Astrocyte (in vitro differentiated cells and primary cell): Measurements from ENCODE around the gene CD180. TPM values are rescaled to one million over a fixed set of nuclear protein-coding genes. Genes with fewer than 3 reads are reported as not detected.
A peak's percentile ranks its signal among the peaks of the same experiment; 100 is the strongest.

Experiments
- DNase-seq: peaks from one replicate; pipeline ENCODE4 v3.0.0-alpha.2; 2010; ENCODE audit warnings: low read depth
- FAIRE-seq: peaks from 2 replicates; lab custom pipeline; 2011; peaks lifted over from hg19 to GRCh38; lab: Jason Lieb, UNC
- H2AFZ ChIP-seq: 2 replicates; pipeline ENCODE4 v1.6.0; 2012; ENCODE audit warnings: low read depth, low read length, inconsistent platforms
- H3K27ac ChIP-seq: 2 replicates; pipeline ENCODE4 v1.5.1; 2011; ENCODE audit warnings: low read depth, low read length, inconsistent platforms
- H3K27me3 ChIP-seq: 2 replicates; pipeline ENCODE4 v1.6.0; 2011; ENCODE audit warnings: low read length, inconsistent platforms; ENCODE audit not compliant: insufficient read depth
- H3K36me3 ChIP-seq: 2 replicates; pipeline ENCODE4 v1.5.1; 2011; ENCODE audit warnings: low read length, inconsistent platforms; ENCODE audit not compliant: insufficient read depth
- H3K4me1 ChIP-seq: 2 replicates; pipeline ENCODE4 v1.5.1; 2011; ENCODE audit warnings: low read length, inconsistent platforms; ENCODE audit not compliant: insufficient read depth
- H3K4me2 ChIP-seq: 2 replicates; pipeline ENCODE4 v1.6.0; 2012; ENCODE audit warnings: low read length, inconsistent platforms
- H3K4me3 ChIP-seq: 2 replicates; pipeline ENCODE4 v1.5.1; 2011; ENCODE audit warnings: low read depth, mild to moderate bottlenecking, low read length, inconsistent platforms; ENCODE audit not compliant: insufficient read depth
- H3K79me2 ChIP-seq: 2 replicates; pipeline ENCODE4 v1.6.0; 2012; ENCODE audit warnings: mild to moderate bottlenecking, low read length, inconsistent platforms; ENCODE audit not compliant: insufficient read depth
- H3K9ac ChIP-seq: 2 replicates; pipeline ENCODE4 v1.6.0; 2012; ENCODE audit warnings: mild to moderate bottlenecking, low read length, inconsistent platforms
- H3K9me3 ChIP-seq: 2 replicates; pipeline ENCODE4 v1.5.1; 2012; ENCODE audit warnings: low read depth, mild to moderate bottlenecking, low read length, inconsistent platforms; ENCODE audit not compliant: insufficient read depth
- H4K20me1 ChIP-seq: 2 replicates; pipeline ENCODE4 v1.6.0; 2012; ENCODE audit warnings: low read length, inconsistent platforms; ENCODE audit not compliant: insufficient read depth
- H3K27ac Mint-ChIP-seq: one replicate; pipeline ENCODE4 v1.8.0; 2021; ENCODE audit warnings: mild to moderate bottlenecking, mixed read lengths; ENCODE audit not compliant: unreplicated experiment
- H3K27me3 Mint-ChIP-seq: one replicate; pipeline ENCODE4 v1.8.0; 2021; ENCODE audit warnings: low read depth, mixed read lengths; ENCODE audit not compliant: unreplicated experiment
- H3K36me3 Mint-ChIP-seq: one replicate; pipeline ENCODE4 v1.8.0; 2021; ENCODE audit warnings: low read depth, mixed read lengths; ENCODE audit not compliant: unreplicated experiment
- H3K4me1 Mint-ChIP-seq: one replicate; pipeline ENCODE4 v1.8.0; 2021; ENCODE audit warnings: low read depth, mixed read lengths; ENCODE audit not compliant: unreplicated experiment
- H3K4me3 Mint-ChIP-seq: one replicate; pipeline ENCODE4 v1.8.0; 2021; ENCODE audit warnings: mild to moderate bottlenecking, moderate library complexity, mixed read lengths; ENCODE audit not compliant: unreplicated experiment
- H3K9me3 Mint-ChIP-seq: one replicate; pipeline ENCODE4 v1.8.0; 2021; ENCODE audit warnings: mild to moderate bottlenecking, mixed read lengths; ENCODE audit not compliant: unreplicated experiment
- EZH2 ChIP-seq: IDR thresholded peaks from 2 replicates; pipeline ENCODE4 v1.6.1; 2012; ENCODE audit warnings: mild to moderate bottlenecking, low read length, inconsistent platforms; ENCODE audit not compliant: insufficient read depth
- total RNA-seq: library from RNA; stranded (reverse); gene quantifications from 2 replicates; pipeline ENCODE4 v1.2.1, GENCODE V29; 2021
- TF ChIP-seq, protein P1 (sequence below): IDR thresholded peaks from 2 replicates; pipeline ENCODE4 v1.5.1; 2011; ENCODE audit warnings: low read depth, mild to moderate bottlenecking, inconsistent platforms, low read length, moderate library complexity; ENCODE audit not compliant: insufficient read depth

CD180 gene
- total RNA-seq, 1 donor from 2014 or later: not detected

DNA sequence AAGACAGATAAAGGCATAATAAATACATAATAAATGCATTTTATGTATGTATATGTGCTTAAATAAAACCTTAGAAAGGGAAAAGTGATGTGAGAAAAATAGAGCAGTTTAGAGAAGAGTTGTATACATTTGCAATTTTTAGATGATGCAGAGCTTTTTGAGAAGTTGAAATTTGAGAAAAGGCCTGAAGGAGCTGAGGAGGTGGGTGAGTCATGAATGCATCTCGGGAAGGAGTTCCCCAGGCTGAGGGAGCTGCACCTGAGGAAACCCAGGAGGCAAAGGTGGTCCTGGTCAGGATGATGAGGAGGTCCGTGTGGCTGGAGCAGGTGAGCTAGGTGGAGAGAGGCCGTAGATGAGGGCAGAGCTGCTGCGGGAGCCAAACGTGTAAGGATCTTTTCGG is 17.4 kb upstream of the CD180 start:
- Mint-ChIP-seq H3K27ac (no peak overlapping the region), H3K4me1 (peaks cover 10% of the 10 kb centered on the region), H3K9me3 (peaks cover 5% of the 10 kb centered on the region), H3K4me3 (no peak overlapping the region), H3K27me3 (no peaks in the 10 kb centered on the region), H3K36me3 (no peaks in the 10 kb centered on the region)
- Histone ChIP-seq H3K27ac (no peak overlapping the region), H3K4me2 (no peak overlapping the region), H4K20me1 (no peaks in the 10 kb centered on the region), H3K36me3 (no peaks in the 10 kb centered on the region), H2AFZ (no peak overlapping the region), H3K4me1 (peaks cover 4% of the 10 kb centered on the region), H3K79me2 (no peaks in the 10 kb centered on the region), H3K27me3 (no peaks in the 10 kb centered on the region), H3K4me3 (no peak overlapping the region), H3K9ac (no peak overlapping the region), H3K9me3 (no peaks in the 10 kb centered on the region)
- TF ChIP-seq EZH2: no peak
- TF ChIP-seq, protein P1, sequence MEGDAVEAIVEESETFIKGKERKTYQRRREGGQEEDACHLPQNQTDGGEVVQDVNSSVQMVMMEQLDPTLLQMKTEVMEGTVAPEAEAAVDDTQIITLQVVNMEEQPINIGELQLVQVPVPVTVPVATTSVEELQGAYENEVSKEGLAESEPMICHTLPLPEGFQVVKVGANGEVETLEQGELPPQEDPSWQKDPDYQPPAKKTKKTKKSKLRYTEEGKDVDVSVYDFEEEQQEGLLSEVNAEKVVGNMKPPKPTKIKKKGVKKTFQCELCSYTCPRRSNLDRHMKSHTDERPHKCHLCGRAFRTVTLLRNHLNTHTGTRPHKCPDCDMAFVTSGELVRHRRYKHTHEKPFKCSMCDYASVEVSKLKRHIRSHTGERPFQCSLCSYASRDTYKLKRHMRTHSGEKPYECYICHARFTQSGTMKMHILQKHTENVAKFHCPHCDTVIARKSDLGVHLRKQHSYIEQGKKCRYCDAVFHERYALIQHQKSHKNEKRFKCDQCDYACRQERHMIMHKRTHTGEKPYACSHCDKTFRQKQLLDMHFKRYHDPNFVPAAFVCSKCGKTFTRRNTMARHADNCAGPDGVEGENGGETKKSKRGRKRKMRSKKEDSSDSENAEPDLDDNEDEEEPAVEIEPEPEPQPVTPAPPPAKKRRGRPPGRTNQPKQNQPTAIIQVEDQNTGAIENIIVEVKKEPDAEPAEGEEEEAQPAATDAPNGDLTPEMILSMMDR: no peak
- DNase-seq: no peak
- no peak for FAIRE-seq

DNA sequence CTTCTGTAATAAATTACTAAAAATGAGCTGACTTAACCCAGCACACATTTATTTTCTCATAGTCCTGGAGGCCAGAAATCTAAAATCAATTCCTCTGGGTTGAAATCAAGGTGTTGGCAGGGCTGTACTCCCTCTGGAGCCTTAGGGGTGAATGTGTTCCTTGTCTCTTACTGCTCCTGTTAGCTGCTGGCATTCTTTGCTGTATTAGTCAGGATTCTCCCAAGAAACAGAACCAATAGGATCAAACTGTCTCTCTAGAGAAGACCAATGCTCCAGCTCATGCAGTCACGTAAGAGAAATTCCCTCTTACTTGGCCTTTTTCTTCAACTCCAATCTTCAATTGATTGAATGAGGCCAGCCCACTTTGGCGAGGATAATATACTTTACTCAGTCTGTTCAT is 15.3 kb upstream of the CD180 start:
- Mint-ChIP-seq H3K4me3 (no peak overlapping the region), H3K4me1 (peaks cover 10% of the 10 kb centered on the region), H3K36me3 (no peaks in the 10 kb centered on the region), H3K27me3 (no peaks in the 10 kb centered on the region), H3K27ac (peak overlapping the region; percentile 54), H3K9me3 (peaks cover 2% of the 10 kb centered on the region)
- H3K36me3 ChIP-seq: no peaks in the 10 kb centered on the region
- H3K27me3 ChIP-seq: no peaks in the 10 kb centered on the region
- peaks cover 14% of the 10 kb centered on the region for H3K4me1 ChIP-seq
- no peaks in the 10 kb centered on the region for H4K20me1 ChIP-seq
- DNase-seq (peak; percentile 93), FAIRE-seq (no peak)
- H3K9me3 ChIP-seq: no peaks in the 10 kb centered on the region
- no peak overlapping the region for H3K4me3 ChIP-seq
- no peak overlapping the region for H3K9ac ChIP-seq
- H3K4me2 ChIP-seq: no peak overlapping the region
- H2AFZ ChIP-seq: no peak overlapping the region
- no peaks in the 10 kb centered on the region for H3K79me2 ChIP-seq
- no peak overlapping the region for H3K27ac ChIP-seq
- TF ChIP-seq EZH2: no peak
- TF ChIP-seq, protein P1: no peak

DNA sequence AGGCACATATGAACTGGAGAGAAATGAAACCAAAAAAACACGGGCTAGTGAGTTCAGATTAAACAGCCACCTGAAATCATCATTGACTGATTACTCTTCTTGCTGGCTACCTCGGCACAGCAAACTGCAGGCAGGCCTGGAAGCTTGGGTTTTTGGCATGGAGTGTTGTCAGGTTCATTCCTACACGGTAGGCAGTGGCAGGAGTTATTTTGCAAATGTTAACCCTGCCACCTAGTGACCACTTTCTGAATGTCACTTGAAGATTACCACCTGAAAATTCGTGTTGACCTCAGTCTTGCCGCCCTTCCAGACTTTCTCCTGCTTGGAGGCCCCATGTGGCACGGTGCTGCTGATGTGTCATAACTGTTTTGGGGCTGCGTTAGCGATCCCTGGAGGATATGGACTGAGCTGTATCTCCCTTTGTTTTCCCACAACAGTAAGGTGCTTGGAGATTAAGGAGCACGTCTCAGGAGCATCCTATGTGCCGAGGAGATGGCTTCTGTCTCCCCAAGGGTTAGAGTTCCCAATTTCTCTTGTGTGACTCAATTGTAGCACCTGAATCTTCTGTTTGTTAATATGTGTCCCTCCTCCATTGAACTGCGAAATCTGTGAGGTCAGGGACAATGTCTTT is 12.7 kb upstream of the CD180 start:
- FAIRE-seq (peak; percentile 74), DNase-seq (peak; percentile 59)
- Mint-ChIP-seq H3K9me3 (no peaks in the 10 kb centered on the region), H3K4me3 (no peak overlapping the region), H3K4me1 (peaks cover 10% of the 10 kb centered on the region), H3K27ac (peak overlapping the region; percentile 30), H3K36me3 (no peaks in the 10 kb centered on the region), H3K27me3 (no peaks in the 10 kb centered on the region)
- H3K9me3 ChIP-seq: no peaks in the 10 kb centered on the region
- H3K27ac ChIP-seq: no peak overlapping the region
- no peak overlapping the region for H3K4me3 ChIP-seq
- H4K20me1 ChIP-seq: no peaks in the 10 kb centered on the region
- no peaks in the 10 kb centered on the region for H3K36me3 ChIP-seq
- no peak overlapping the region for H2AFZ ChIP-seq
- H3K79me2 ChIP-seq: no peaks in the 10 kb centered on the region
- no peaks in the 10 kb centered on the region for H3K27me3 ChIP-seq
- no peak overlapping the region for H3K4me2 ChIP-seq
- H3K4me1 ChIP-seq: peaks cover 13% of the 10 kb centered on the region
- no peak for TF ChIP-seq EZH2
- TF ChIP-seq, protein P1: peak; percentile 78
- H3K9ac ChIP-seq: no peak overlapping the region
